Smooth muscle cell (in vitro differentiated cells): ENCODE measurements around the gene COL13A1. TPM values are rescaled to one million over a fixed set of nuclear protein-coding genes. Genes with fewer than 3 reads are reported as not detected.

Experiments
- DNase-seq: peaks from one replicate; lab custom pipeline; 2025; ENCODE audit not compliant: unreplicated experiment; lab: John Stamatoyannopoulos, UW
- H2AFZ ChIP-seq: fragments of 200-600 bp; sonication (generic); 2 replicates; pipeline ENCODE4 v1.6.0; 2016; ENCODE audit warnings: antibody characterized with exemption, low read depth, mild to moderate bottlenecking
- H3F3A ChIP-seq: fragments of 200-600 bp; sonication (generic); 2 replicates; pipeline ENCODE4 v1.6.0; 2017; ENCODE audit warnings: antibody characterized with exemption, low read depth
- H3K27ac ChIP-seq: fragments of 200-600 bp; sonication (generic); 2 replicates; pipeline ENCODE4 v1.5.1; 2016; ENCODE audit warnings: low read depth, mild to moderate bottlenecking
- H3K27me3 ChIP-seq: fragments of 200-600 bp; sonication (generic); 2 replicates; pipeline ENCODE4 v1.6.1; 2016; ENCODE audit warnings: low read depth, mild to moderate bottlenecking
- H3K36me3 ChIP-seq: fragments of 200-600 bp; sonication (generic); 2 replicates; pipeline ENCODE4 v1.5.1; 2016; ENCODE audit warnings: low read depth
- H3K4me1 ChIP-seq: fragments of 200-600 bp; sonication (generic); 2 replicates; pipeline ENCODE4 v1.5.1; 2016; ENCODE audit warnings: low read depth
- H3K4me2 ChIP-seq: fragments of 200-600 bp; sonication (generic); 2 replicates; pipeline ENCODE4 v1.6.0; 2016; ENCODE audit warnings: mild to moderate bottlenecking
- H3K4me3 ChIP-seq: fragments of 200-600 bp; sonication (generic); 2 replicates; pipeline ENCODE4 v1.5.1; 2016; ENCODE audit warnings: mild to moderate bottlenecking
- H3K79me2 ChIP-seq: fragments of 200-600 bp; sonication (generic); 2 replicates; pipeline ENCODE4 v1.6.0; 2016; ENCODE audit warnings: low read depth, mild to moderate bottlenecking
- H3K9ac ChIP-seq: fragments of 200-600 bp; sonication (generic); 2 replicates; pipeline ENCODE4 v1.6.0; 2016; ENCODE audit warnings: low read depth
- H3K9me3 ChIP-seq: fragments of 200-600 bp; sonication (generic); replicated peaks from 2 replicates; pipeline ENCODE4 v1.5.1; 2016; ENCODE audit warnings: low read depth
- H4K20me1 ChIP-seq: fragments of 200-600 bp; sonication (generic); 2 replicates; pipeline ENCODE4 v1.6.0; 2016; ENCODE audit warnings: low read depth
- CTCF ChIP-seq: fragments of 200-600 bp; sonication (generic); IDR thresholded peaks from 2 replicates; pipeline ENCODE4 v1.5.1; 2017; ENCODE audit warnings: borderline replicate concordance, mild to moderate bottlenecking, antibody characterized with exemption; ENCODE audit not compliant: insufficient read depth, poor library complexity, severe bottlenecking
- WGBS: methylation state at CpG from one replicate; pipeline ENCODE4 v1.1.7; 2016; ENCODE audit warnings: low lambda C conversion rate; 5-methylcytosine and 5-hydroxymethylcytosine counted together
- polyA plus RNA-seq: library from polyadenylated mRNA; unstranded; fragments of >200 nt; fragmentation: Nextera tagmentation; extraction: Ambion mirVana; gene quantifications from 2 replicates; pipeline ENCODE4 v1.2.1, GENCODE V29; 2016
- total RNA-seq: library from RNA; depleted of rRNA; stranded (reverse); fragments of >200 nt; gene quantifications from 2 replicates; pipeline ENCODE4 v1.2.3, GENCODE V29; 2014

The COL13A1 gene
- total and polyA plus RNA-seq, 2 experiments from 2014 or later = 6.1 to 15.0 TPM

- H3K27ac ChIP-seq = no peak overlapping the region
- H3K4me2 ChIP-seq = no peak overlapping the region
- no peak overlapping the region for H2AFZ ChIP-seq
These were observed 83.8 kb downstream of the COL13A1 start for GRCh38 chr10:69885379-69886013.

GRCh38 chr10:69888882-69889584, 87.3 kb downstream of the COL13A1 start:
- H3K4me2 ChIP-seq = no peak overlapping the region
- H2AFZ ChIP-seq = no peak overlapping the region
- H3K27ac ChIP-seq = no peak overlapping the region
- no peaks in the 10 kb centered on the region for H3K79me2 ChIP-seq
- H3K9ac ChIP-seq = no peak overlapping the region
- TF ChIP-seq CTCF = no peak
- no peaks in the 10 kb centered on the region for H4K20me1 ChIP-seq
- no peak overlapping the region for H3K4me3 ChIP-seq
- H3F3A ChIP-seq = no peaks in the 10 kb centered on the region
- no peak for DNase-seq
- H3K4me1 ChIP-seq = no peaks in the 10 kb centered on the region
- no peaks in the 10 kb centered on the region for H3K36me3 ChIP-seq
- H3K27me3 ChIP-seq = no peaks in the 10 kb centered on the region
- H3K9me3 ChIP-seq = no peaks in the 10 kb centered on the region
- 88% methylated on average over 12 of the region's 12 CpGs for WGBS

More at GRCh38 chr10:69885379-69886013, 83.8 kb downstream of the COL13A1 start:
- 40% methylated on average over 8 of the region's 8 CpGs for WGBS
- peak; percentile 45 for TF ChIP-seq CTCF
- DNase-seq = no peak
- no peaks in the 10 kb centered on the region for H3F3A ChIP-seq
- no peaks in the 10 kb centered on the region for H3K27me3 ChIP-seq
- no peaks in the 10 kb centered on the region for H4K20me1 ChIP-seq
- no peaks in the 10 kb centered on the region for H3K79me2 ChIP-seq
- no peaks in the 10 kb centered on the region for H3K36me3 ChIP-seq
- no peaks in the 10 kb centered on the region for H3K9me3 ChIP-seq
- peaks cover 6% of the 10 kb centered on the region for H3K4me1 ChIP-seq
- H3K4me3 ChIP-seq = no peak overlapping the region
- H3K9ac ChIP-seq = no peak overlapping the region

GRCh38 chr10:69890065-69890847, 88.5 kb downstream of the COL13A1 start:
- Histone ChIP-seq H2AFZ (no peak overlapping the region), H4K20me1 (no peaks in the 10 kb centered on the region), H3K27ac (no peak overlapping the region), H3K79me2 (no peaks in the 10 kb centered on the region), H3K27me3 (no peaks in the 10 kb centered on the region), H3K4me2 (no peak overlapping the region), H3K9me3 (no peaks in the 10 kb centered on the region), H3K9ac (no peak overlapping the region), H3K36me3 (no peaks in the 10 kb centered on the region), H3K4me3 (no peak overlapping the region), H3K4me1 (no peaks in the 10 kb centered on the region), H3F3A (no peaks in the 10 kb centered on the region)
- no peak for TF ChIP-seq CTCF
- WGBS = 90% methylated on average over 7 of the region's 7 CpGs
- DNase-seq = no peak
